Vagina (tissue), 2 donors: ENCODE results near the gene RBFOX1. TPM values are rescaled to one million over a fixed set of nuclear protein-coding genes. Genes with fewer than 3 reads are reported as not detected.

Experiments used
- DNase-seq, 2 donors: peaks; one replicate each; pipeline ENCODE4 v3.0.0-alpha.2; 2017; ENCODE audit errors: extremely low spot score in 2 of 2
- H3K27ac ChIP-seq: fragments of 200-600 bp; sonication (generic); one replicate; pipeline ENCODE4 v1.5.1; 2019
- H3K27me3 ChIP-seq: fragments of 200-600 bp; sonication (generic); one replicate; pipeline ENCODE4 v1.5.1; 2019
- H3K36me3 ChIP-seq, 2 donors: fragments of 200-600 bp; sonication (generic); one replicate each; pipeline ENCODE4 v1.5.1; 2017 to 2019
- H3K4me1 ChIP-seq: fragments of 200-600 bp; sonication (generic); one replicate; pipeline ENCODE4 v1.5.1; 2019
- H3K4me3 ChIP-seq, 2 donors: fragments of 200-600 bp; sonication (generic); 1 replicate in 1 of 2; 2 replicates in 1 of 2; pipeline ENCODE4 v1.5.1; 2016 to 2019
- H3K9me3 ChIP-seq: fragments of 200-600 bp; sonication (generic); one replicate; pipeline ENCODE4 v1.5.1; 2019
- POLR2A ChIP-seq, 2 donors: fragments of 450-650 bp; IDR thresholded peaks; one replicate each; pipeline ENCODE4 v1.6.1; 2017; ENCODE audit warnings: antibody characterized with exemption in 2 of 2, mild to moderate bottlenecking in 2 of 2, moderate library complexity in 2 of 2
- POLR2AphosphoS5 ChIP-seq, 2 donors: sonication (generic); formaldehyde crosslinking; IDR thresholded peaks; one replicate each; pipeline ENCODE4 v1.9.0; 2017; ENCODE audit warnings: antibody characterized with exemption in 2 of 2, mild to moderate bottlenecking in 2 of 2, low read depth in 1 of 2; ENCODE audit not compliant: insufficient read depth in 1 of 2
- intact Hi-C: fragments of 100-400 bp; cut with DNase I; formaldehyde crosslinking; loops from one replicate; pipeline ENCODE4 v1.15.1; 2023
- total RNA-seq: library from RNA; depleted of rRNA; stranded (reverse); fragments of >200 nt; gene quantifications from one replicate; pipeline ENCODE4 v1.2.3, GENCODE V29; 2016
- TF ChIP-seq, protein P1 (sequence below), 3 experiments: fragments of 450-650 bp in 2 of 3; fragments of 200-600 bp in 1 of 3; sonication (generic) in 1 of 3; IDR thresholded peaks; one replicate each; pipeline ENCODE4 v1.5.1; 2017 to 2019; ENCODE audit warnings: antibody characterized with exemption in 3 of 3, mild to moderate bottlenecking in 2 of 3, moderate library complexity in 2 of 3

The RBFOX1 gene
- total RNA-seq, 1 donor from 2014 or later, result 6.6 TPM

DNA sequence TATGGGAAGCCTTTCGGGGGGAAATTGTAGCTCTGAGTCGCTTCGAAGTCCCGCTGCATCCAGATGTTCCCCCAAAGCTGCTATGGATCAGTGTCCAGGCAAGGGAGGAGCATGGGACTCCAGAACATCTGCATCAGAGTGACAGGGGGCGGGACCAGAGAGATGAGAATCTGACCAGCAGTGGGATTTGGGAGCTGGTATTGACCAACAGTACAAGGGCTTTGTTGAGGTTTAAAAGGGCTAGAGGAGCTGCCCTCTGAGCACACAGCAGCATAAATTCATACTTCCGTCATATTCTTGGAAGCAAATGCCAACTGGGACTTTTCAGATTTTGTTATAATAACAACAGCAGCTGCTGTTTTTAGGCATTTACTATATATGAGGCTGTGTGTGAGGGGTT lies 10.6 kb downstream of the RBFOX1 start:
- Histone ChIP-seq H3K27me3 (no peaks in the 10 kb centered on the region), H3K9me3 (no peaks in the 10 kb centered on the region), H3K4me1 (no peaks in the 10 kb centered on the region), H3K4me3 (no peak overlapping the region), H3K27ac (no peak overlapping the region), H3K36me3 (no peaks in the 10 kb centered on the region)
- intact Hi-C loops, result no loop called here
- DNase-seq, result no peak
- TF ChIP-seq, protein P1, sequence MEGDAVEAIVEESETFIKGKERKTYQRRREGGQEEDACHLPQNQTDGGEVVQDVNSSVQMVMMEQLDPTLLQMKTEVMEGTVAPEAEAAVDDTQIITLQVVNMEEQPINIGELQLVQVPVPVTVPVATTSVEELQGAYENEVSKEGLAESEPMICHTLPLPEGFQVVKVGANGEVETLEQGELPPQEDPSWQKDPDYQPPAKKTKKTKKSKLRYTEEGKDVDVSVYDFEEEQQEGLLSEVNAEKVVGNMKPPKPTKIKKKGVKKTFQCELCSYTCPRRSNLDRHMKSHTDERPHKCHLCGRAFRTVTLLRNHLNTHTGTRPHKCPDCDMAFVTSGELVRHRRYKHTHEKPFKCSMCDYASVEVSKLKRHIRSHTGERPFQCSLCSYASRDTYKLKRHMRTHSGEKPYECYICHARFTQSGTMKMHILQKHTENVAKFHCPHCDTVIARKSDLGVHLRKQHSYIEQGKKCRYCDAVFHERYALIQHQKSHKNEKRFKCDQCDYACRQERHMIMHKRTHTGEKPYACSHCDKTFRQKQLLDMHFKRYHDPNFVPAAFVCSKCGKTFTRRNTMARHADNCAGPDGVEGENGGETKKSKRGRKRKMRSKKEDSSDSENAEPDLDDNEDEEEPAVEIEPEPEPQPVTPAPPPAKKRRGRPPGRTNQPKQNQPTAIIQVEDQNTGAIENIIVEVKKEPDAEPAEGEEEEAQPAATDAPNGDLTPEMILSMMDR (IDR thresholded peaks at IDR 0.05), result no peak
- TF ChIP-seq POLR2A (IDR thresholded peaks at IDR 0.05) (no peak), POLR2AphosphoS5 (IDR thresholded peaks at IDR 0.05; ENCODE audit: insufficient read depth in 1 of 2, low read depth in 1 of 2) (no peak)

DNA sequence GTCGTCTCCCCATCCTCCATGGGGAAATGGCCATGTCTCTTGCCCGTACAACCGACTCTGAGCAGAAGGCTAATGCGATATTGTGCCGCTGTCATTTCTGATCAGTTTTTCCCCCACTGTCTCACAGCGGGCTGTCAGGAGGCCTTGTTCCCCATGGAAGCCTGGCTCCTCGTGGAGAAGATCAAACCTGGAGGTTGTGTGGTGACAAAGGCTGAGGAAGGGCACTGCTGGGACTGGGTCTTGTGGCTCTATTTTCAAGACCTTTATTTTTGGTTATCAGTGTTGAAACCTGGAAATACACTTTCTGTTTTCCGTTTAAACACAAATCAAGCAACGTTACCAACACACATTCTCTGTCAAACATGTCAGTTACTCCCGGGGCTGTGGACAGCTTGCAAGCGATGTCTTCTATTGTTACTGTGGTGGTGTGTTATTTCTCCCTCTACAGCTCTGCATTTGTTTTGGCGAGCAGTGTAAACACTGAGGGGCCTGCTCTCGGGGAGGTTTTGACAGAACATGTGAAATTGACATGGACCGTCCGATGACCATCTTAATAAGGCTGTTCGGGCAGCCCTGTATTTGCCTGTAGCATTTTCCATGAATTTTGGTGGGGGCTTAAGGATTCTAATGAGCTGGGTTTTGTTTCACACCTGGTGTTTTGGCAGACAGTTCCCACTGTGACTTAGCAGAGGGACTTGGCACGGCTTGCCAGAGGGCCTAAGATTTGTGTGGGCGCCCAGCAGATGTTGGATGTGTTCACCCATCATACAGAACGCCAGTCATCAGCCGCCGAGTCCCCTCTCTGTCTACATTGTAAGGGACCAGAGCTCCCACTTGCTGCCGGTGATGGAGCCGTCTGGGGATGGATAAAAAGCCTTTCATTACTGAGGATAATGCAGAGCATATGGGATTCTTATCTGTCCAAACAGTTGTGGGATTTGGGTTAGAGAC lies 12.5 kb downstream of the RBFOX1 start:
- Histone ChIP-seq H3K27ac (no peak overlapping the region), H3K9me3 (no peaks in the 10 kb centered on the region), H3K4me3 (no peak overlapping the region), H3K27me3 (no peaks in the 10 kb centered on the region), H3K4me1 (no peaks in the 10 kb centered on the region), H3K36me3 (no peaks in the 10 kb centered on the region)
- TF ChIP-seq, protein P1 (IDR thresholded peaks at IDR 0.05), result no peak
- no peak for TF ChIP-seq POLR2AphosphoS5 (IDR thresholded peaks at IDR 0.05; ENCODE audit: insufficient read depth in 1 of 2, low read depth in 1 of 2)
- TF ChIP-seq POLR2A (IDR thresholded peaks at IDR 0.05), result no peak
- DNase-seq, result no peak
- intact Hi-C loops, result no loop called here

DNA sequence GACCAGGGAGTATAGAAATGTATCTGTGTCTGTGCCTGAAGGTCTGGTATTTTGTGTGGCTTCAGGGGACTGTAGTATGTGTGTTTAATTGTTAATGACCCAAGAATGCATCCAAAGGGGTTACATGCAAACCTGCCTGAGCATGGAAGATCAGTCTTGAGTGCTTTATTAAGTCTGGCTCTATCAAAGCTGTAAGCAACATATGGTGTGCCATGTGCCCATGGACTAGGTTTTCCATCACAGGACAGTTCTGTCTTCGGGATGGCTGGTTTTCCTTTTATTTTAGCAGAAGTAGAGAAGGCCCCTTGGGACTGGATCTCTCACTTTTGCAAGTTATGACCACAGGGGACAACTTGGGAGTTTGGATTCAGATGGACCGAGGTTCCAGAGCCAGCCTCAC lies 18.2 kb downstream of the RBFOX1 start:
- Histone ChIP-seq H3K36me3 (no peaks in the 10 kb centered on the region), H3K4me1 (no peaks in the 10 kb centered on the region), H3K27me3 (no peaks in the 10 kb centered on the region), H3K9me3 (no peaks in the 10 kb centered on the region), H3K27ac (no peak overlapping the region), H3K4me3 (no peak overlapping the region)
- intact Hi-C loops, result no loop called here
- DNase-seq, result no peak
- TF ChIP-seq, protein P1 (IDR thresholded peaks at IDR 0.05), result no peak
- TF ChIP-seq POLR2A (IDR thresholded peaks at IDR 0.05), result no peak
- TF ChIP-seq POLR2AphosphoS5 (IDR thresholded peaks at IDR 0.05; ENCODE audit: insufficient read depth in 1 of 2, low read depth in 1 of 2), result no peak

DNA sequence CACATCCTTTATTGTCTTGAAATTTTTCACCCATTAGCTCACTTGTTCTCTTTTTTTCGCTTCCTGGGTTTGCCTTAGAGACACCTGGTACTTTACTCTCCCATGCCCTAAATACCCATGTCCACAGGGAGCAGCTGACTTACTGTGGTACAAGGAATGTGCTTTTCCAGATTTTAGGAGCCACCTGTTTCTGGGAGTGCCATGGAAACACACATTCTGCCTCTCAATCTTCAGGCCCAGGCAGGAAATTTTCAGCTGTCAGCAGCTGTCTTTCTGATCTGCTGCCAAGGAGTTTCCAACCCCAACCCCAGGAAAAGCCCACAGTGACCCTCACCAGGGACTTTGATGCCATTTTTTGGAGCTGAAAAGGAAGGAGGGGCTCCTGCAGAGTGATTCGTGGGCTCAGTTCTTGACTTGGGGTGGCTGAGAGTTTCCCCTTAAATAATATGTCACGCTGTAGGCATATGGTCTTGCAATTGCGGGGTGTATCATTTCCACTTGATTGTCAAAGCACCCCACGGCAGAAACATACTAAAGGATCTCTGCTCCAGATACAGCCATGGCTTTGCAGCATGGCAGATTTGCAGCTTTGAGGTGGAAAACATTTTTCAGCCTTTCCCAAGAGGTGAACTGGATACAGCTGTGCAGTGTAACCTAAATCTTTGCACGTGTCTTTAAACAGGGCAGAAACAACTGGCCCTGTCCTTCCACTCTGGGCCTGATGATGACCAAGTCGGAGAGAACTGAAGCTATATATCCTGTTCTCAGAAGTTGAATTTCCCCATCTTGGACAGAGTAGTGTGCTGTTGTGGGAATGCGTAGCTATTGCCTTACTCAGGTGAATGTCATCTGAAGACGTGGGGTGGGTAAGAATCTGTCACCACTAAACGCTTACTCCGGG lies 19.2 kb downstream of the RBFOX1 start:
- no peak overlapping the region for H3K4me3 ChIP-seq
- no peaks in the 10 kb centered on the region for H3K27me3 ChIP-seq
- H3K4me1 ChIP-seq, result no peaks in the 10 kb centered on the region
- no peaks in the 10 kb centered on the region for H3K9me3 ChIP-seq
- no peak overlapping the region for H3K27ac ChIP-seq
- intact Hi-C loops, result no loop called here
- TF ChIP-seq, protein P1 (IDR thresholded peaks at IDR 0.05), result no peak
- TF ChIP-seq POLR2A (IDR thresholded peaks at IDR 0.05) (no peak), POLR2AphosphoS5 (IDR thresholded peaks at IDR 0.05; ENCODE audit: insufficient read depth in 1 of 2, low read depth in 1 of 2) (no peak)
- no peak for DNase-seq
- H3K36me3 ChIP-seq, result no peaks in the 10 kb centered on the region
